HG03135 (cell line): Measurements from ENCODE around the gene CDKL2.
A peak's percentile ranks its signal among the peaks of the same experiment; 100 is the strongest.
"Not testable (repeated sequence)": the region's sequence is repeated elsewhere in the genome, so short reads cannot be mapped to it uniquely, and the experiment has no call there.

Experiments
- ATAC-seq: cut with Tn5 transposase; IDR thresholded peaks from one replicate; pipeline ENCODE4 v1.9.1; 2021; ENCODE audit warnings: mild to moderate bottlenecking, moderate library complexity; ENCODE audit not compliant: unreplicated experiment

The CDKL2 gene

GRCh38 chr4:75555294-75556164 lies 74.8 kb downstream of the CDKL2 start, which contains the start of gene ODAPH:
ODAPH (plus strand) TSS chr4:75556066; CDS start chr4:75556083, 17 bp downstream.
- peak; percentile 80 for ATAC-seq

GRCh38 chr4:75552452-75552851 lies 77.9 kb downstream of the CDKL2 start:
- ATAC-seq, result no peak

GRCh38 chr4:75549019-75549418 lies 81.3 kb downstream of the CDKL2 start:
- no peak for ATAC-seq

GRCh38 chr4:75547647-75548387 lies 82.5 kb downstream of the CDKL2 start:
- ATAC-seq, result no peak

GRCh38 chr4:75545526-75545925 lies 84.8 kb downstream of the CDKL2 start:
- no peak for ATAC-seq

GRCh38 chr4:75544870-75545269 lies 85.5 kb downstream of the CDKL2 start:
- ATAC-seq, result no peak

GRCh38 chr4:75544220-75544619 lies 86.1 kb downstream of the CDKL2 start:
- ATAC-seq, result not testable (repeated sequence)

GRCh38 chr4:75542824-75543223 lies 87.5 kb downstream of the CDKL2 start:
- no peak for ATAC-seq

- ATAC-seq, result not testable (repeated sequence)
Observed at GRCh38 chr4:75537308-75537707, 93.0 kb downstream of the CDKL2 start.

- not testable (repeated sequence) for ATAC-seq
Observed at GRCh38 chr4:75533926-75534325, 96.4 kb downstream of the CDKL2 start.

- ATAC-seq, result not testable (repeated sequence)
Observed at GRCh38 chr4:75533339-75533887, 96.9 kb downstream of the CDKL2 start.

GRCh38 chr4:75531536-75532143 lies 98.7 kb downstream of the CDKL2 start:
- not testable (repeated sequence) for ATAC-seq

GRCh38 chr4:75530556-75531322 lies 99.6 kb downstream of the CDKL2 start:
- no peak for ATAC-seq
